Measurements from ENCODE around the gene SAG. TPM values are rescaled to one million over a fixed set of nuclear protein-coding genes. Genes with fewer than 3 reads are reported as not detected.

The SAG gene
- total and polyA plus RNA-seq, 9 of the 15 experiments (the other 6 are each of a cell fraction or from before 2014, with no cell fraction given): 0.04 to 0.64 (median 0.31) TPM; not detected in 5

DNA sequence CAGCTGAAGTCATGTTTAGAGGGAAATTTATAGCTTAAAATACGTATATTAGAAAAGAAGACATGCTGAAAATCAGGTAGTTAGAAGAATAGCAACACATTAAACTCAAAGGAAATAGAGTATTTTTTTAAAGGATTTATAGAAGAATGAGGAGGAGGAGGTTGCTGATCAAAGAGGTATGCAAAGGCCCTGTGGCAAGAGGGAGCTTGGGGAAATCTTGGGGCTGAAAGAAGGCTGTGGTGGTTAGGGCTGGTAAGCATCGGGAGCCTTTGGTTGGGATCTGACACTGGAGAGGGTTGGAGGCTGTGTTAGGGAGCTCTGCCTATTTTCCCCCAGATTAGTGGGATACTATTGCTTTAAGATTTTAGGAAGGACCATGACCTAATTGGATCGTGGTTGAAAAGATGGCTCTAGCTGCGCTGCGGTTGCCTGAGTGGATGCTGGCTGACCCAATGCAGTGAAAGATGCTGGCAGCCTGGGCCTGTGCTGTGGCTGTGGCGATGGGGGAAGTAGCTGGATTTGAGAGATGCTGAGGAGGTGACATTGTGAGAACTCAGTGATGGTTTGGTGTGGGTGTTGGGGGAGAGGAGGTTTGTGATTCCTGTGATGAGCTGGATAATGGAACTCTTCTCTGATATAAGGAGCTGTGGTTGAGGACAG lies 58.4 kb downstream of the SAG start:
- H3K4me3 ChIP-seq: no peak overlapping the region
- BruUV-seq (replicated peaks): no TSS peak
- intact Hi-C loops (cut with micrococcal nuclease) (no loop called here), in situ Hi-C loops (cut with MboI) (no loop called here)
- ATAC-seq (no peak), FAIRE-seq (no peak), DNase-seq (ENCODE audit: extremely low read depth in 1 of 4, low spot score in 3 of 4) (no peak)
- TF ChIP-seq CTBP1 (IDR thresholded peaks at IDR 0.05; ENCODE audit: borderline replicate concordance): 0 out of 2 replicates have a peak, but pooled peaks have one; percentile 29
- peak; percentile 33 for TF ChIP-seq RBM25 (IDR thresholded peaks at IDR 0.05; ENCODE audit: low read depth, low read length, severe bottlenecking)
- TF ChIP-seq, protein P1, sequence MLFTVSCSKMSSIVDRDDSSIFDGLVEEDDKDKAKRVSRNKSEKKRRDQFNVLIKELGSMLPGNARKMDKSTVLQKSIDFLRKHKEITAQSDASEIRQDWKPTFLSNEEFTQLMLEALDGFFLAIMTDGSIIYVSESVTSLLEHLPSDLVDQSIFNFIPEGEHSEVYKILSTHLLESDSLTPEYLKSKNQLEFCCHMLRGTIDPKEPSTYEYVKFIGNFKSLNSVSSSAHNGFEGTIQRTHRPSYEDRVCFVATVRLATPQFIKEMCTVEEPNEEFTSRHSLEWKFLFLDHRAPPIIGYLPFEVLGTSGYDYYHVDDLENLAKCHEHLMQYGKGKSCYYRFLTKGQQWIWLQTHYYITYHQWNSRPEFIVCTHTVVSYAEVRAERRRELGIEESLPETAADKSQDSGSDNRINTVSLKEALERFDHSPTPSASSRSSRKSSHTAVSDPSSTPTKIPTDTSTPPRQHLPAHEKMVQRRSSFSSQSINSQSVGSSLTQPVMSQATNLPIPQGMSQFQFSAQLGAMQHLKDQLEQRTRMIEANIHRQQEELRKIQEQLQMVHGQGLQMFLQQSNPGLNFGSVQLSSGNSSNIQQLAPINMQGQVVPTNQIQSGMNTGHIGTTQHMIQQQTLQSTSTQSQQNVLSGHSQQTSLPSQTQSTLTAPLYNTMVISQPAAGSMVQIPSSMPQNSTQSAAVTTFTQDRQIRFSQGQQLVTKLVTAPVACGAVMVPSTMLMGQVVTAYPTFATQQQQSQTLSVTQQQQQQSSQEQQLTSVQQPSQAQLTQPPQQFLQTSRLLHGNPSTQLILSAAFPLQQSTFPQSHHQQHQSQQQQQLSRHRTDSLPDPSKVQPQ (CRISPR knock-in tag; IDR thresholded peaks at IDR 0.05; ENCODE audit: borderline replicate concordance): no peak
- H3K9me3 ChIP-seq (replicated peaks; ENCODE audit: control insufficient read depth, insufficient read depth, low read depth, low read length): no peaks in the 10 kb centered on the region
- H3K4me2 ChIP-seq (ENCODE audit: insufficient read depth, low read length): no peak overlapping the region
- no peaks in the 10 kb centered on the region; the same call in 1 of the 2 replicates for H4K20me1 ChIP-seq (replicated peaks; ENCODE audit: control insufficient read depth, insufficient read depth, low read length)
- H3K9me1 ChIP-seq (ENCODE audit: control insufficient read depth, insufficient read depth, low read length): no peaks in the 10 kb centered on the region
- ChIA-PET CTCF (ENCODE audit: low intra/inter-chr PET ratio) (no interaction called here), POLR2A (interaction anchor here (0.6 to 2.1 kb wide), 3 partner anchors 9 to 71 kb away, joined by 3 to 10 read pairs (median 3); no protein-coding TSS in a partner anchor)
- H3K9ac ChIP-seq (ENCODE audit: insufficient read depth in 1 of 2, low read depth in 2 of 2, low read length in 2 of 2): no peak overlapping the region
- H3K4me1 ChIP-seq (replicated peaks in 1 of 2; ENCODE audit: control insufficient read depth in 2 of 2, insufficient read depth in 2 of 2, low read length in 2 of 2): peaks cover 5 to 9% of the 10 kb centered on the region in 2 experiments; a peak in 4 of 5 replicates
- H3K79me2 ChIP-seq (ENCODE audit: control insufficient read depth, insufficient read depth, low read length): peaks cover 20% of the 10 kb centered on the region
- H3K36me3 ChIP-seq (ENCODE audit: control insufficient read depth, insufficient read depth, low read length): 0 out of 3 replicates have a peak, but pooled peaks cover 4% of the 10 kb centered on the region
- no peak overlapping the region for H3K27ac ChIP-seq (ENCODE audit: extremely low read depth, low read depth, low read length)
- no peaks in the 10 kb centered on the region for H3K27me3 ChIP-seq (ENCODE audit: control insufficient read depth in 2 of 2, insufficient read depth in 2 of 2, low read length in 2 of 2)
- WGBS (ENCODE audit: insufficient coverage, low coverage, missing lambda C conversion rate): 85% methylated on average over 3 of the region's 6 CpGs
- no peak overlapping the region for H2AFZ ChIP-seq (ENCODE audit: low read depth, low read length)
